ENCODE results near the gene FAM72A. TPM values are rescaled to one million over a fixed set of nuclear protein-coding genes. Genes with fewer than 3 reads are reported as not detected.
"Not testable (repeated sequence)": the region's sequence is repeated elsewhere in the genome, so short reads cannot be mapped to it uniquely, and the experiment has no call there.

Gene FAM72A
- total RNA-seq, 1 experiment from 2014 or later, result 13.3 TPM

- not testable (repeated sequence) for DNase-seq (ENCODE audit: low read depth)
These were observed 13.2 kb upstream of the FAM72A start for GRCh38 chr1:206215600-206216392.

GRCh38 chr1:206210802-206211201, 8.2 kb upstream of the FAM72A start:
- DNase-seq (ENCODE audit: low read depth), result not testable (repeated sequence)

- not testable (repeated sequence) for DNase-seq (ENCODE audit: low read depth)
These were observed 2.9 kb upstream of the FAM72A start for GRCh38 chr1:206205569-206205968.

- DNase-seq (ENCODE audit: low read depth), result peak; percentile 24
These were observed 2.2 kb upstream of the FAM72A start for GRCh38 chr1:206204871-206205270.

GRCh38 chr1:206204159-206204511, 1.5 kb upstream of the FAM72A start:
- DNase-seq (ENCODE audit: low read depth), result not testable (repeated sequence)

- peak; percentile 63 for DNase-seq (ENCODE audit: low read depth)
These were observed 922 bp upstream of the FAM72A start, which contains the start of gene SRGAP2 for GRCh38 chr1:206203364-206204158. SRGAP2 (plus strand) TSS chr1:206203541; CDS start chr1:206205971, 2,430 bp downstream.

GRCh38 chr1:206196748-206197424, 5.8 kb downstream of the FAM72A start:
- peak; percentile 32 for DNase-seq (ENCODE audit: low read depth)

- not testable (repeated sequence) for DNase-seq (ENCODE audit: low read depth)
These were observed 7.5 kb downstream of the FAM72A start for GRCh38 chr1:206195182-206195581.

- not testable (repeated sequence) for DNase-seq (ENCODE audit: low read depth)
These were observed 15.8 kb downstream of the FAM72A start for GRCh38 chr1:206186826-206187225.

- DNase-seq (ENCODE audit: low read depth), result not testable (repeated sequence)
These were observed 16.9 kb downstream of the FAM72A start for GRCh38 chr1:206185778-206186177.

GRCh38 chr1:206183788-206184187, 18.9 kb downstream of the FAM72A start:
- not testable (repeated sequence) for DNase-seq (ENCODE audit: low read depth)

GRCh38 chr1:206182368-206183317, 20.0 kb downstream of the FAM72A start:
- DNase-seq (ENCODE audit: low read depth), result peak; percentile 52

- not testable (repeated sequence) for DNase-seq (ENCODE audit: low read depth)
These were observed 23.0 kb downstream of the FAM72A start for GRCh38 chr1:206179666-206180065.

- peak; percentile 90 for DNase-seq (ENCODE audit: low read depth)
These were observed 24.3 kb downstream of the FAM72A start for GRCh38 chr1:206178061-206178989.

- not testable (repeated sequence) for DNase-seq (ENCODE audit: low read depth)
These were observed 26.5 kb downstream of the FAM72A start for GRCh38 chr1:206176114-206176502.

GRCh38 chr1:206175459-206176113, 27.1 kb downstream of the FAM72A start:
- DNase-seq (ENCODE audit: low read depth), result peak; percentile 85

GRCh38 chr1:206174182-206174868, 28.3 kb downstream of the FAM72A start:
- DNase-seq (ENCODE audit: low read depth), result peak; percentile 34

GRCh38 chr1:206173110-206173719, 29.4 kb downstream of the FAM72A start:
- DNase-seq (ENCODE audit: low read depth), result not testable (repeated sequence)
